Putamen (tissue), 1 donor: ENCODE results near the gene MSANTD1.
A peak's percentile ranks its signal among the peaks of the same experiment; 100 is the strongest.

ENCODE experiments used
- DNase-seq: peaks from one replicate; pipeline ENCODE4 v3.0.0-alpha.2; 2016; ENCODE audit warnings: low spot score

The MSANTD1 gene

GRCh38 chr4:3233391-3234071, 15.4 kb upstream of the MSANTD1 start:
- DNase-seq: peak; percentile 38

- no peak for DNase-seq
These were observed 14.6 kb upstream of the MSANTD1 start for GRCh38 chr4:3234171-3235029.

GRCh38 chr4:3235030-3235345, 14.0 kb upstream of the MSANTD1 start:
- no peak for DNase-seq

GRCh38 chr4:3235581-3235980, 13.4 kb upstream of the MSANTD1 start:
- no peak for DNase-seq

- no peak for DNase-seq
These were observed 12.6 kb upstream of the MSANTD1 start for GRCh38 chr4:3236326-3236878.

- DNase-seq: no peak
These were observed 11.7 kb upstream of the MSANTD1 start for GRCh38 chr4:3237266-3237665.

GRCh38 chr4:3237712-3238560, 11.0 kb upstream of the MSANTD1 start:
- DNase-seq: no peak

GRCh38 chr4:3238721-3239120, 10.2 kb upstream of the MSANTD1 start:
- DNase-seq: no peak

- DNase-seq: no peak
These were observed 9.7 kb upstream of the MSANTD1 start for GRCh38 chr4:3239303-3239702.

- DNase-seq: no peak
These were observed 8.7 kb upstream of the MSANTD1 start for GRCh38 chr4:3239998-3240920.

GRCh38 chr4:3240936-3241522, 7.9 kb upstream of the MSANTD1 start:
- DNase-seq: no peak

GRCh38 chr4:3241898-3242524, 6.9 kb upstream of the MSANTD1 start:
- no peak for DNase-seq

GRCh38 chr4:3243136-3243780, 5.7 kb upstream of the MSANTD1 start:
- no peak for DNase-seq

GRCh38 chr4:3244002-3244401, 5.0 kb upstream of the MSANTD1 start:
- DNase-seq: no peak

- no peak for DNase-seq
These were observed 4.2 kb upstream of the MSANTD1 start for GRCh38 chr4:3244747-3245146.

- DNase-seq: no peak
These were observed 3.3 kb upstream of the MSANTD1 start for GRCh38 chr4:3245676-3246075.

- DNase-seq: no peak
These were observed 2.2 kb upstream of the MSANTD1 start for GRCh38 chr4:3246458-3247398.

GRCh38 chr4:3247399-3248177, 1.4 kb upstream of the MSANTD1 start:
- DNase-seq: no peak
